SK-N-MC (cell line): ENCODE results near the gene KRT76.

Experiments
- DNase-seq: peaks from one replicate; pipeline ENCODE4 v3.0.0-alpha.2; 2011; ENCODE audit warnings: low read depth, low spot score
- H3K27ac ChIP-seq: fragments of 200-600 bp; sonication (generic); 2 replicates; pipeline ENCODE4 v1.5.1; 2016; ENCODE audit warnings: mixed run types
- H3K36me3 ChIP-seq: fragments of 200-600 bp; sonication (generic); 2 replicates; pipeline ENCODE4 v1.6.1; 2017; ENCODE audit warnings: antibody characterized with exemption, low read length, mixed read lengths; ENCODE audit not compliant: insufficient read depth
- H3K4me3 ChIP-seq: fragments of 200-600 bp; sonication (generic); 2 replicates; pipeline ENCODE4 v1.5.1; 2016
- H3K9ac ChIP-seq: fragments of 200-600 bp; sonication (generic); 2 replicates; pipeline ENCODE4 v1.8.0; 2017; ENCODE audit warnings: mixed run types, mixed read lengths; ENCODE audit not compliant: insufficient read length
- H3K9me3 ChIP-seq: fragments of 200-600 bp; sonication (generic); 2 replicates; pipeline ENCODE4 v1.6.1; 2017; ENCODE audit warnings: low read depth, mild to moderate bottlenecking, antibody characterized with exemption, low read length, moderate library complexity, mixed read lengths
- EZH2 ChIP-seq: fragments of 200-600 bp; sonication (generic); IDR thresholded peaks from one replicate; pipeline ENCODE4 v1.6.1; 2017; ENCODE audit warnings: antibody characterized with exemption
- FOXP2 ChIP-seq: optimal IDR thresholded peaks from 2 replicates; pipeline ENCODE3; 2011; ENCODE audit warnings: mild to moderate bottlenecking, moderate library complexity; ENCODE audit not compliant: insufficient read depth; ENCODE audit errors: extremely low read length, control extremely low read depth
- POLR2AphosphoS5 ChIP-seq: IDR thresholded peaks from 2 replicates; pipeline ENCODE4 v1.6.1; 2012; ENCODE audit warnings: mild to moderate bottlenecking, low read depth, low read length, borderline replicate concordance

KRT76 gene

GRCh38 chr12:52808573-52809160 lies 31.5 kb upstream of the KRT76 start:
- no peak overlapping the region for H3K9ac ChIP-seq
- no peak overlapping the region for H3K27ac ChIP-seq
- no peaks in the 10 kb centered on the region for H3K9me3 ChIP-seq
- no peak for DNase-seq
- H3K4me3 ChIP-seq, result no peak overlapping the region
- TF ChIP-seq FOXP2 (no peak), POLR2AphosphoS5 (no peak), EZH2 (no peak)
- H3K36me3 ChIP-seq, result no peaks in the 10 kb centered on the region

- H3K36me3 ChIP-seq, result no peaks in the 10 kb centered on the region
- no peak overlapping the region for H3K27ac ChIP-seq
- H3K9me3 ChIP-seq, result no peaks in the 10 kb centered on the region
- TF ChIP-seq FOXP2, result no peak
- no peak for TF ChIP-seq EZH2
- TF ChIP-seq POLR2AphosphoS5, result no peak
- no peak for DNase-seq
- H3K4me3 ChIP-seq, result no peak overlapping the region
- no peak overlapping the region for H3K9ac ChIP-seq
Observed at GRCh38 chr12:52807544-52808470, 30.7 kb upstream of the KRT76 start.

- Histone ChIP-seq H3K4me3 (no peak overlapping the region), H3K36me3 (no peaks in the 10 kb centered on the region), H3K9ac (no peak overlapping the region), H3K9me3 (no peaks in the 10 kb centered on the region), H3K27ac (no peak overlapping the region)
- TF ChIP-seq EZH2 (no peak), POLR2AphosphoS5 (no peak)
- DNase-seq, result no peak
Observed at GRCh38 chr12:52806821-52807543, 29.8 kb upstream of the KRT76 start.

DNA sequence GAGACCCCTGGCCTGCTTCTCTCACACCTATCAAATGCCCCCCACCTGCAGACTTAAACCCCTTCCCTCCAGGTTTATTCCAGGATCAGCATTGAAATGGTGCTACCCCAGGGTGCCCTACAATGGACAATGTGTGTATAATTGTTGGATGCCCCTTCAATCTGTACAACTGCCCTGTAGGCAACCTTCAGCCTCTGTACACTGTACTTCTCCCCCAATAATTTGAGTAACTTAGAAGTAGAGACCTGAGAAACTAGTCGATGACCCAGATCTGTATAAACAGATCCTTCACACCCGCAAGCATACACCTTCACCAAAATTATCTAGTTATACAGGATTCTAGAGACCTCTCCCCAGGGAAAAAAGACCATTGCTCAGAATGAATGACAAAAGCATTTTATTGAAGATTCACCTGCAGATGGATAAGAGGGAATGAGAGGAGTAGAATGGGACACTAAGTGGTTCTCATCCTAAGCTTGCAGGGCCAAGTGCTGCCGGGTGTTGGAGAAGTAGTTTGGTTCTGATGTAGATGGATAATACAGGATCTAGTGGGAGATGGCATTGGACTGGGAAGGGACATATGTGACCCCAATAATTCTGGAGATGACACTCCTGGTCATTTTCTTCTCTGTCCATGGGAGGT lies 29.1 kb upstream of the KRT76 start:
- H3K4me3 ChIP-seq, result no peak overlapping the region
- no peaks in the 10 kb centered on the region for H3K9me3 ChIP-seq
- no peak overlapping the region for H3K27ac ChIP-seq
- no peak for TF ChIP-seq POLR2AphosphoS5
- TF ChIP-seq EZH2, result no peak
- TF ChIP-seq FOXP2, result no peak
- H3K9ac ChIP-seq, result no peak overlapping the region
- no peaks in the 10 kb centered on the region for H3K36me3 ChIP-seq
- no peak for DNase-seq

- H3K9ac ChIP-seq, result no peak overlapping the region
- no peaks in the 10 kb centered on the region for H3K9me3 ChIP-seq
- no peak overlapping the region for H3K4me3 ChIP-seq
- no peaks in the 10 kb centered on the region for H3K36me3 ChIP-seq
- TF ChIP-seq EZH2, result no peak
- no peak for TF ChIP-seq FOXP2
- no peak for TF ChIP-seq POLR2AphosphoS5
- DNase-seq, result no peak
- H3K27ac ChIP-seq, result no peak overlapping the region
Observed at GRCh38 chr12:52805739-52806138, 28.6 kb upstream of the KRT76 start.

- no peaks in the 10 kb centered on the region for H3K36me3 ChIP-seq
- no peak overlapping the region for H3K9ac ChIP-seq
- DNase-seq, result no peak
- TF ChIP-seq FOXP2, result no peak
- no peak for TF ChIP-seq EZH2
- no peak for TF ChIP-seq POLR2AphosphoS5
- H3K4me3 ChIP-seq, result no peak overlapping the region
- no peak overlapping the region for H3K27ac ChIP-seq
- H3K9me3 ChIP-seq, result no peaks in the 10 kb centered on the region
Observed at GRCh38 chr12:52805000-52805399, 27.9 kb upstream of the KRT76 start.

GRCh38 chr12:52802442-52802841 lies 25.3 kb upstream of the KRT76 start:
- TF ChIP-seq FOXP2, result no peak
- no peak for DNase-seq
- no peaks in the 10 kb centered on the region for H3K36me3 ChIP-seq
- no peak overlapping the region for H3K4me3 ChIP-seq
- no peaks in the 10 kb centered on the region for H3K9me3 ChIP-seq
- H3K27ac ChIP-seq, result no peak overlapping the region
- no peak overlapping the region for H3K9ac ChIP-seq

DNA sequence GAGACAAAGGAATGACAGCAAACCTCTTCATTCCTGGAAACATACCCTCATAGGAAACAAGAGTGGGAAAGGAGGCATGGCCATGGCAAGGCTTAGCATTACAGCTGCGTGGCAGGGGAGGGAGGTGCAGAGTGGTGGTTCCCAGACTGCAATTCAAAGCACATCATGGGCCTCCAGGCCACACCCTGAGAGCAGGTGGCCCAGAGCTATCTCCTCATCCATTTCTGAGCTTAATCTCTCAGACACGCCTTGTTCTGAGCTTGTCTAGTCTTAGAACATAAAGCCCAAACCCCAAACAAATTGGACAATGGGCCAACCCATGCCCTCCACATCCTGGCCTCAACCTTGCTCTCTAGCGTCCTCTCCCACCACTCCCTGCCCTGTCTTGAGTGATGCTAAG lies 24.6 kb upstream of the KRT76 start:
- Histone ChIP-seq H3K36me3 (no peaks in the 10 kb centered on the region), H3K4me3 (no peak overlapping the region), H3K27ac (no peak overlapping the region), H3K9me3 (no peaks in the 10 kb centered on the region), H3K9ac (no peak overlapping the region)
- no peak for TF ChIP-seq EZH2
- TF ChIP-seq FOXP2, result no peak
- no peak for TF ChIP-seq POLR2AphosphoS5
- no peak for DNase-seq
